DOHH2 (cell line): ENCODE data around the gene MXRA5.

ENCODE experiments used
- EZH2phosphoT487 ChIP-seq: fragments of 200-600 bp; sonication (generic); IDR thresholded peaks from 2 replicates; pipeline ENCODE4 v1.6.1; 2017; ENCODE audit warnings: borderline replicate concordance, mild to moderate bottlenecking, antibody characterized with exemption, low read length, moderate library complexity, mixed read lengths
- TF ChIP-seq, protein P1 (sequence below): fragments of 200-600 bp; sonication (generic); IDR thresholded peaks from one replicate; pipeline ENCODE4 v1.5.1; 2014; ENCODE audit warnings: antibody characterized with exemption, mild to moderate bottlenecking, low read depth, low read length; ENCODE audit not compliant: poor library complexity, severe bottlenecking

- TF ChIP-seq, protein P1, sequence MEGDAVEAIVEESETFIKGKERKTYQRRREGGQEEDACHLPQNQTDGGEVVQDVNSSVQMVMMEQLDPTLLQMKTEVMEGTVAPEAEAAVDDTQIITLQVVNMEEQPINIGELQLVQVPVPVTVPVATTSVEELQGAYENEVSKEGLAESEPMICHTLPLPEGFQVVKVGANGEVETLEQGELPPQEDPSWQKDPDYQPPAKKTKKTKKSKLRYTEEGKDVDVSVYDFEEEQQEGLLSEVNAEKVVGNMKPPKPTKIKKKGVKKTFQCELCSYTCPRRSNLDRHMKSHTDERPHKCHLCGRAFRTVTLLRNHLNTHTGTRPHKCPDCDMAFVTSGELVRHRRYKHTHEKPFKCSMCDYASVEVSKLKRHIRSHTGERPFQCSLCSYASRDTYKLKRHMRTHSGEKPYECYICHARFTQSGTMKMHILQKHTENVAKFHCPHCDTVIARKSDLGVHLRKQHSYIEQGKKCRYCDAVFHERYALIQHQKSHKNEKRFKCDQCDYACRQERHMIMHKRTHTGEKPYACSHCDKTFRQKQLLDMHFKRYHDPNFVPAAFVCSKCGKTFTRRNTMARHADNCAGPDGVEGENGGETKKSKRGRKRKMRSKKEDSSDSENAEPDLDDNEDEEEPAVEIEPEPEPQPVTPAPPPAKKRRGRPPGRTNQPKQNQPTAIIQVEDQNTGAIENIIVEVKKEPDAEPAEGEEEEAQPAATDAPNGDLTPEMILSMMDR, result no peak
- TF ChIP-seq EZH2phosphoT487, result no peak
Measured at GRCh38 chrX:3286196-3286945, 60.1 kb downstream of the MXRA5 start.
